HepG2 (cell line): ENCODE measurements around the gene CDK12. TPM values are rescaled to one million over a fixed set of nuclear protein-coding genes. Genes with fewer than 3 reads are reported as not detected.
A peak's percentile ranks its signal among the peaks of the same experiment; 100 is the strongest.

Experiments
- GLI4 ChIP-seq: sonication (generic); formaldehyde crosslinking; IDR thresholded peaks from 2 replicates; pipeline ENCODE4 v1.5.1; 2020; ENCODE audit warnings: missing genetic modification reagents, mild to moderate bottlenecking, moderate library complexity, borderline replicate concordance
- IRF2 ChIP-seq: IDR thresholded peaks from 2 replicates; pipeline ENCODE4 v1.6.1; 2018; ENCODE audit warnings: missing genetic modification reagents, missing compliant biosample characterization
- JARID2 ChIP-seq: sonication (generic); formaldehyde crosslinking; IDR thresholded peaks from 2 replicates; pipeline ENCODE4 v1.8.1; 2023; ENCODE audit warnings: missing genetic modification reagents, inconsistent platforms; ENCODE audit not compliant: insufficient replicate concordance
- NFE2L2 ChIP-seq: fragments of 150-350 bp; IDR thresholded peaks from 2 replicates; pipeline ENCODE4 v1.6.1; 2014; ENCODE audit warnings: low read length
- RNF2 ChIP-seq: fragments of 450-650 bp; conservative IDR thresholded peaks from 2 replicates; pipeline ENCODE4 v1.6.1; 2016; ENCODE audit warnings: low read depth
- SIN3A ChIP-seq: IDR thresholded peaks from 2 replicates; pipeline ENCODE4 v1.6.1; 2011; ENCODE audit warnings: low read depth, mild to moderate bottlenecking, control low read depth, low read length, borderline replicate concordance
- SIN3B ChIP-seq: fragments of 150-350 bp; IDR thresholded peaks from 2 replicates; pipeline ENCODE4 v1.6.1; 2014; ENCODE audit warnings: low read length
- SP4 ChIP-seq: sonication (generic); formaldehyde crosslinking; IDR thresholded peaks from 2 replicates; pipeline ENCODE4 v1.8.1; 2023; ENCODE audit warnings: mild to moderate bottlenecking, missing genetic modification reagents
- ZFP36 ChIP-seq: fragments of 150-350 bp; IDR thresholded peaks from 2 replicates; pipeline ENCODE4 v1.6.1; 2018; ENCODE audit warnings: borderline replicate concordance, low read length, low read depth; ENCODE audit not compliant: partially characterized antibody
- ZNF354B ChIP-seq: sonication (generic); formaldehyde crosslinking; IDR thresholded peaks from 2 replicates; pipeline ENCODE4 v1.8.0; 2022; ENCODE audit warnings: mild to moderate bottlenecking, missing genetic modification reagents
- ZNF556 ChIP-seq: sonication (generic); formaldehyde crosslinking; IDR thresholded peaks from 2 replicates; pipeline ENCODE4 v1.4.0; 2020; ENCODE audit warnings: mild to moderate bottlenecking, missing genetic modification reagents, borderline replicate concordance
- ZSCAN22 ChIP-seq: sonication (generic); formaldehyde crosslinking; IDR thresholded peaks from 2 replicates; pipeline ENCODE4 v1.4.0; 2020; ENCODE audit warnings: mild to moderate bottlenecking, missing genetic modification reagents
- polyA plus RNA-seq, 8 experiments: library from polyadenylated mRNA; depleted of rRNA in 3 of 8; stranded (reverse) in 7 of 8; unstranded in 1 of 8; fragments of >200 nt; fragmentation: Illumina TruSeq in 4 of 8; extraction: Trizol in 4 of 8; gene quantifications; 2 replicates each; pipeline versions ENCODE4 v1.2.1 to v1.2.3, GENCODE V29; 2011 to 2016; ENCODE audit warnings: low read depth in 4 of 8, missing spikeins in 1 of 8, mixed read lengths in 1 of 8; ENCODE audit not compliant: insufficient read depth in 1 of 8
- total RNA-seq, 5 experiments: library from RNA; depleted of rRNA; stranded (reverse); fragments of >200 nt; fragmentation: Illumina TruSeq; extraction: Trizol; gene quantifications; 2 replicates each; pipeline ENCODE4 v1.2.3, GENCODE V29; 2016; ENCODE audit warnings: low read depth in 1 of 5
- TF ChIP-seq, protein P1 (sequence below): sonication (generic); formaldehyde crosslinking; IDR thresholded peaks from 2 replicates; pipeline ENCODE4 v1.4.0; 2020; ENCODE audit warnings: missing genetic modification reagents, borderline replicate concordance
- TF ChIP-seq, protein P2 (sequence below): sonication (generic); formaldehyde crosslinking; IDR thresholded peaks from 2 replicates; pipeline ENCODE4 v1.8.1; 2022; ENCODE audit warnings: mild to moderate bottlenecking, missing genetic modification reagents
- TF ChIP-seq, protein P3 (sequence below): IDR thresholded peaks from 2 replicates; pipeline ENCODE4 v1.6.1; 2018; ENCODE audit warnings: missing genetic modification reagents
- TF ChIP-seq, protein P4 (sequence below): sonication (generic); formaldehyde crosslinking; IDR thresholded peaks from 2 replicates; pipeline ENCODE4 v1.5.0; 2020; ENCODE audit warnings: missing genetic modification reagents
- TF ChIP-seq, protein P5 (sequence below): IDR thresholded peaks from 2 replicates; pipeline ENCODE4 v1.6.1; 2016; ENCODE audit warnings: missing genetic modification reagents, missing compliant biosample characterization
- TF ChIP-seq, protein P6 (sequence below): sonication (generic); formaldehyde crosslinking; conservative IDR thresholded peaks from 2 replicates; pipeline ENCODE4 v1.8.1; 2023; ENCODE audit warnings: missing genetic modification reagents
- TF ChIP-seq, protein P7 (sequence below): sonication (generic); formaldehyde crosslinking; IDR thresholded peaks from 2 replicates; pipeline ENCODE4 v1.4.0; 2020; ENCODE audit warnings: missing genetic modification reagents, borderline replicate concordance

The CDK12 gene
- total and polyA plus RNA-seq, 2 of the 13 experiments (the other 11 are each of a cell fraction or from before 2014, with no cell fraction given): 24.0 to 88.6 TPM

DNA sequence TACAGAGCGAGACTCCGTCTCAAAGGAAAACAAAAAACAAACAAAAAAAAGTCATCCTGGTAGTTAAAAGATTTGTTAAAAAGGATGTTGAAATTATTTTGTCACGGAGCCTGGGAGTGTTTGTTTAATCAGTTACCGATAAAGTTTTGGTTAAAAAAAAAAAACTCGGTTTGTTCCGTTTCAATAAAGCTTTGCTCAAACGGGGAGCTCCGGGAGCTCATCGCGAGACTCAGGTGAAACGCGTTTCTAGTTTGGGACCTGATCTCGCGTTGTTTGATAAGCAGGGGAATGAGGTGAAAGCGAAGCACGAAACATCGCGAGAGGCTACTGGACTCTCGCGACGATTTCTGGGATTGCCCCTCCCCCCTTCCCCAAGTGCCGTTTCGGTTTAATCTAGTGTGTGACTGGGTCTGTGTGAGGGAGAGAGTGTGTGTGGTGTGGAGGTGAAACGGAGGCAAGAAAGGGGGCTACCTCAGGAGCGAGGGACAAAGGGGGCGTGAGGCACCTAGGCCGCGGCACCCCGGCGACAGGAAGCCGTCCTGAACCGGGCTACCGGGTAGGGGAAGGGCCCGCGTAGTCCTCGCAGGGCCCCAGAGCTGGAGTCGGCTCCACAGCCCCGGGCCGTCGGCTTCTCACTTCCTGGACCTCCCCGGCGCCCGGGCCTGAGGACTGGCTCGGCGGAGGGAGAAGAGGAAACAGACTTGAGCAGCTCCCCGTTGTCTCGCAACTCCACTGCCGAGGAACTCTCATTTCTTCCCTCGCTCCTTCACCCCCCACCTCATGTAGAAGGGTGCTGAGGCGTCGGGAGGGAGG, at the start of gene CDK12 (continued):
- TF ChIP-seq, protein P1, sequence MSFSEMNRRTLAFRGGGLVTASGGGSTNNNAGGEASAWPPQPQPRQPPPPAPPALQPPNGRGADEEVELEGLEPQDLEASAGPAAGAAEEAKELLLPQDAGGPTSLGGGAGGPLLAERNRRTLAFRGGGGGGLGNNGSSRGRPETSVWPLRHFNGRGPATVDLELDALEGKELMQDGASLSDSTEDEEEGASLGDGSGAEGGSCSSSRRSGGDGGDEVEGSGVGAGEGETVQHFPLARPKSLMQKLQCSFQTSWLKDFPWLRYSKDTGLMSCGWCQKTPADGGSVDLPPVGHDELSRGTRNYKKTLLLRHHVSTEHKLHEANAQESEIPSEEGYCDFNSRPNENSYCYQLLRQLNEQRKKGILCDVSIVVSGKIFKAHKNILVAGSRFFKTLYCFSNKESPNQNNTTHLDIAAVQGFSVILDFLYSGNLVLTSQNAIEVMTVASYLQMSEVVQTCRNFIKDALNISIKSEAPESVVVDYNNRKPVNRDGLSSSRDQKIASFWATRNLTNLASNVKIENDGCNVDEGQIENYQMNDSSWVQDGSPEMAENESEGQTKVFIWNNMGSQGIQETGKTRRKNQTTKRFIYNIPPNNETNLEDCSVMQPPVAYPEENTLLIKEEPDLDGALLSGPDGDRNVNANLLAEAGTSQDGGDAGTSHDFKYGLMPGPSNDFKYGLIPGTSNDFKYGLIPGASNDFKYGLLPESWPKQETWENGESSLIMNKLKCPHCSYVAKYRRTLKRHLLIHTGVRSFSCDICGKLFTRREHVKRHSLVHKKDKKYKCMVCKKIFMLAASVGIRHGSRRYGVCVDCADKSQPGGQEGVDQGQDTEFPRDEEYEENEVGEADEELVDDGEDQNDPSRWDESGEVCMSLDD (CRISPR knock-in tag): peak; percentile 47; the same call in 1 of the 2 replicates
- TF ChIP-seq ZSCAN22 (no peak), ZNF354B (CRISPR knock-in tag) (no peak), SIN3A (peak; percentile 95), IRF2 (CRISPR knock-in tag) (peak; percentile 98), SIN3B (peak; percentile 65; the same call in 1 of the 2 replicates), JARID2 (peak; percentile 48), RNF2 (peak; percentile 41; the same call in 1 of the 2 replicates), GLI4 (CRISPR knock-in tag) (peak; percentile 34; the same call in 1 of the 2 replicates), NFE2L2 (no peak), ZNF556 (CRISPR knock-in tag) (no peak), ZFP36 (no peak), SP4 (CRISPR knock-in tag) (peak; percentile 47; the same call in 1 of the 2 replicates)
- TF ChIP-seq, protein P2, sequence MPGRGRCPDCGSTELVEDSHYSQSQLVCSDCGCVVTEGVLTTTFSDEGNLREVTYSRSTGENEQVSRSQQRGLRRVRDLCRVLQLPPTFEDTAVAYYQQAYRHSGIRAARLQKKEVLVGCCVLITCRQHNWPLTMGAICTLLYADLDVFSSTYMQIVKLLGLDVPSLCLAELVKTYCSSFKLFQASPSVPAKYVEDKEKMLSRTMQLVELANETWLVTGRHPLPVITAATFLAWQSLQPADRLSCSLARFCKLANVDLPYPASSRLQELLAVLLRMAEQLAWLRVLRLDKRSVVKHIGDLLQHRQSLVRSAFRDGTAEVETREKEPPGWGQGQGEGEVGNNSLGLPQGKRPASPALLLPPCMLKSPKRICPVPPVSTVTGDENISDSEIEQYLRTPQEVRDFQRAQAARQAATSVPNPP (CRISPR knock-in tag): no peak; the same call in 1 of the 2 replicates
- TF ChIP-seq, protein P3, sequence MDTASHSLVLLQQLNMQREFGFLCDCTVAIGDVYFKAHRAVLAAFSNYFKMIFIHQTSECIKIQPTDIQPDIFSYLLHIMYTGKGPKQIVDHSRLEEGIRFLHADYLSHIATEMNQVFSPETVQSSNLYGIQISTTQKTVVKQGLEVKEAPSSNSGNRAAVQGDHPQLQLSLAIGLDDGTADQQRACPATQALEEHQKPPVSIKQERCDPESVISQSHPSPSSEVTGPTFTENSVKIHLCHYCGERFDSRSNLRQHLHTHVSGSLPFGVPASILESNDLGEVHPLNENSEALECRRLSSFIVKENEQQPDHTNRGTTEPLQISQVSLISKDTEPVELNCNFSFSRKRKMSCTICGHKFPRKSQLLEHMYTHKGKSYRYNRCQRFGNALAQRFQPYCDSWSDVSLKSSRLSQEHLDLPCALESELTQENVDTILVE (CRISPR knock-in tag): peak; percentile 98
- TF ChIP-seq, protein P4, sequence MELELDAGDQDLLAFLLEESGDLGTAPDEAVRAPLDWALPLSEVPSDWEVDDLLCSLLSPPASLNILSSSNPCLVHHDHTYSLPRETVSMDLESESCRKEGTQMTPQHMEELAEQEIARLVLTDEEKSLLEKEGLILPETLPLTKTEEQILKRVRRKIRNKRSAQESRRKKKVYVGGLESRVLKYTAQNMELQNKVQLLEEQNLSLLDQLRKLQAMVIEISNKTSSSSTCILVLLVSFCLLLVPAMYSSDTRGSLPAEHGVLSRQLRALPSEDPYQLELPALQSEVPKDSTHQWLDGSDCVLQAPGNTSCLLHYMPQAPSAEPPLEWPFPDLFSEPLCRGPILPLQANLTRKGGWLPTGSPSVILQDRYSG (CRISPR knock-in tag): peak; percentile 83; the same call in 1 of the 2 replicates
- TF ChIP-seq, protein P5, sequence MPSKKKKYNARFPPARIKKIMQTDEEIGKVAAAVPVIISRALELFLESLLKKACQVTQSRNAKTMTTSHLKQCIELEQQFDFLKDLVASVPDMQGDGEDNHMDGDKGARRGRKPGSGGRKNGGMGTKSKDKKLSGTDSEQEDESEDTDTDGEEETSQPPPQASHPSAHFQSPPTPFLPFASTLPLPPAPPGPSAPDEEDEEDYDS: peak; percentile 88
- TF ChIP-seq, protein P6, sequence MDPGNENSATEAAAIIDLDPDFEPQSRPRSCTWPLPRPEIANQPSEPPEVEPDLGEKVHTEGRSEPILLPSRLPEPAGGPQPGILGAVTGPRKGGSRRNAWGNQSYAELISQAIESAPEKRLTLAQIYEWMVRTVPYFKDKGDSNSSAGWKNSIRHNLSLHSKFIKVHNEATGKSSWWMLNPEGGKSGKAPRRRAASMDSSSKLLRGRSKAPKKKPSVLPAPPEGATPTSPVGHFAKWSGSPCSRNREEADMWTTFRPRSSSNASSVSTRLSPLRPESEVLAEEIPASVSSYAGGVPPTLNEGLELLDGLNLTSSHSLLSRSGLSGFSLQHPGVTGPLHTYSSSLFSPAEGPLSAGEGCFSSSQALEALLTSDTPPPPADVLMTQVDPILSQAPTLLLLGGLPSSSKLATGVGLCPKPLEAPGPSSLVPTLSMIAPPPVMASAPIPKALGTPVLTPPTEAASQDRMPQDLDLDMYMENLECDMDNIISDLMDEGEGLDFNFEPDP (CRISPR knock-in tag): 0 out of 2 replicates have a peak, but pooled peaks have one; percentile 79
- TF ChIP-seq, protein P7, sequence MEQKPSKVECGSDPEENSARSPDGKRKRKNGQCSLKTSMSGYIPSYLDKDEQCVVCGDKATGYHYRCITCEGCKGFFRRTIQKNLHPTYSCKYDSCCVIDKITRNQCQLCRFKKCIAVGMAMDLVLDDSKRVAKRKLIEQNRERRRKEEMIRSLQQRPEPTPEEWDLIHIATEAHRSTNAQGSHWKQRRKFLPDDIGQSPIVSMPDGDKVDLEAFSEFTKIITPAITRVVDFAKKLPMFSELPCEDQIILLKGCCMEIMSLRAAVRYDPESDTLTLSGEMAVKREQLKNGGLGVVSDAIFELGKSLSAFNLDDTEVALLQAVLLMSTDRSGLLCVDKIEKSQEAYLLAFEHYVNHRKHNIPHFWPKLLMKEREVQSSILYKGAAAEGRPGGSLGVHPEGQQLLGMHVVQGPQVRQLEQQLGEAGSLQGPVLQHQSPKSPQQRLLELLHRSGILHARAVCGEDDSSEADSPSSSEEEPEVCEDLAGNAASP: no peak; the same call in none of the 2 replicates
